ENCODE results near the gene PSMA6.

DNA sequence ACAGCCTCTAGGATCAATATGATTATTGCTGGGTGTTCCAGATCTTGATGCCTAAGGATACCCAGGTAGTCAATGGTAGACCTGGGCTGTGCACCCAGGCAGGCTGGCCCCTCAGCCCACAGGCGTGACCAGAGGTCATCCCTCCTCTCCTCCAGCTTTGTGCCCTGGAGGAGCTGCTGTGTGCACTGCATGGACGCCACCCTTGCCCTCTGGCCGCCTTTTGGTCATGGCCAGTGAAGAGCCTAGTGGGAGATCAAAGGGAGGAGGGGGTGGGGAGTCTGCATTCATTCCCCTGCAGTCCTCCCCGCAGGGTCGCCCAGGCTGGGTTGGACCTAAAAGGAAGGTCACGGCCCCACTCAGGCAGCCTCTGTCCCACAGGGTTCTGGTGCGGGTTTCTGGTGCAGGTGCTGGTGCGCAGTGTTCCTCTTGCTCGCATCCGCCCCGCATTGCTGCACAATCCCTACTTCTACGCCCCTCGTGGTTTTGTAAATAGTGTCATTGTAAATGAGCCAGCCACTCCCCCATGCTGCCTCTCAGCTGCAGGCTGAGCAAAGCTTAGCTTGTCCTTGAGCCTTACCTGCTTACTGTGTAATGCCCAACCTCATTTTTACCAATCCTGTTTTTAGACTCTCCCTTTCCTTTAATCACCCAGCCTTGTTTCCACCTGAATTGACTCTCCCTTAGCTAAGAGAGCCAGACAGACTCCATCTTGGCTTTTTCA, 55.3 kb downstream of the PSMA6 start:
- TF ChIP-seq ELF4 (IDR thresholded peaks at IDR 0.05) (no peak), FOXM1 (IDR thresholded peaks at IDR 0.05; ENCODE audit: borderline replicate concordance) (no peak)
